Heart left ventricle (tissue), 13 donors: ENCODE measurements around the gene GTPBP8.

Source experiments
- CTCF ChIP-seq, 12 donors: fragments of 200-600 bp; sonication (generic) in 4 of 12; IDR thresholded peaks; one replicate each; pipeline versions ENCODE4 v1.5.0 to v1.8.0; 2018 to 2022; ENCODE audit warnings: antibody characterized with exemption in 12 of 12, mild to moderate bottlenecking in 5 of 12
- POLR2A ChIP-seq, 2 donors: fragments of 450-650 bp; IDR thresholded peaks; one replicate each; pipeline ENCODE4 v1.6.1; 2017; ENCODE audit warnings: antibody characterized with exemption in 2 of 2, mild to moderate bottlenecking in 2 of 2, moderate library complexity in 2 of 2
- donor health status: ischemic (EF 13 %, LVEDD 7.1; RV severe dilation, severe dysfunction).
- donor health status: DM: no; HTN: yes; CAD: no.
- donor health status: DM: no; HTN: no; CAD: no.
- donor health status: ischemic (EF 25% LVEDD 6.9; RV normal size, moderate dysfunction).
- donor health status: ischemic (EF 25% LVEDD 5.7; RV mildly dilated, moderate dysfunction).
- donor health status: ischemic (EF 35%, LVEDD 5.7; RV mildly dilated, moderate dysfunction).
- donor health status: nonischemic (EF 11% LVEDD 7.7; RV severe dilation, severe dysfunction).
- donor health status: DM: yes; HTN: yes; CAD: no.
- donor health status: PGD.
- donor health status: ischemic (EF 29% LVEDD 5.4; RV normal size, mild dysfunction).
- donor health status: nonischemic (EF 23%, LVEDD 6.1; RV moderate dilation, normal function).

- TF ChIP-seq CTCF (IDR thresholded peaks at IDR 0.05) (no peak), POLR2A (IDR thresholded peaks at IDR 0.05) (no peak)
Measured at GRCh38 chr3:112956351-112956750, 34.4 kb upstream of the GTPBP8 start.
